ENCODE data around the gene HSPBAP1. TPM values are rescaled to one million over a fixed set of nuclear protein-coding genes. Genes with fewer than 3 reads are reported as not detected.

Gene HSPBAP1
- total and polyA plus RNA-seq, 9 of the 15 experiments (the other 6 are each of a cell fraction or from before 2014, with no cell fraction given), result 2.1 to 4.5 (median 3.4) TPM

DNA sequence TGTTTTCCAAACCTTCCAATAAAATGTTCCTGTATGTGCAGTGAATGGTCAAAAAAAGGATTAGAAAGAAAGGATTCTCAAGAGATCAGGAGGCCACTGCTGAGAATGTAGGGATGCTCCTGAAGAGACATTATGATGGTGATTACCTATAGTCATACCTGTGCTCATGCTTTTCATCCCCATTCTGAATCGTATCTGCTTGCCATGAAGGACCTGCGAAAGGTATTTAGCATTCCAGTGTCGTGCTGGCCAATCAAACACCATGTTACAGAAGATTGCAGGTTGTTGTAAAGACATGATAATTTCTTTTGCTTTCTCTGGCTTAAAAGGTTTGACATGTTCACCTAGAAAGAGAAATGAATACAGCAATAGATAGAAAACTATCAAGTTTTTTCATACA, 16.1 kb downstream of the HSPBAP1 start:
- no peaks in the 10 kb centered on the region for H3K36me3 ChIP-seq (ENCODE audit: control insufficient read depth, insufficient read depth, low read length)
- no peaks in the 10 kb centered on the region for H3K9me3 ChIP-seq (replicated peaks; ENCODE audit: control insufficient read depth, insufficient read depth, low read depth, low read length)
- no peak overlapping the region for H3K4me3 ChIP-seq
- DNase-seq (ENCODE audit: extremely low read depth in 1 of 4, low spot score in 3 of 4) (no peak), ATAC-seq (no peak), FAIRE-seq (no peak)
- no peaks in the 10 kb centered on the region for H3K79me2 ChIP-seq (ENCODE audit: control insufficient read depth, insufficient read depth, low read length)
- H3K4me1 ChIP-seq (replicated peaks in 1 of 2; ENCODE audit: control insufficient read depth in 2 of 2, insufficient read depth in 2 of 2, low read length in 2 of 2), result no peaks in the 10 kb centered on the region
- ChIA-PET POLR2A (no interaction called here), CTCF (ENCODE audit: low intra/inter-chr PET ratio) (no interaction called here)
- no peak overlapping the region for H3K27ac ChIP-seq (ENCODE audit: extremely low read depth, low read depth, low read length)
- H2AFZ ChIP-seq (ENCODE audit: low read depth, low read length), result no peak overlapping the region
- no peaks in the 10 kb centered on the region for H3K9me1 ChIP-seq (ENCODE audit: control insufficient read depth, insufficient read depth, low read length)
- intact Hi-C loops (cut with micrococcal nuclease), result no loop called here
- H3K27me3 ChIP-seq (ENCODE audit: control insufficient read depth in 2 of 2, insufficient read depth in 2 of 2, low read length in 2 of 2), result no peaks in the 10 kb centered on the region
- in situ Hi-C loops (cut with MboI), result no loop called here
- H4K20me1 ChIP-seq (replicated peaks; ENCODE audit: control insufficient read depth, insufficient read depth, low read length), result no peaks in the 10 kb centered on the region
- no CpG with 5 or more reads among the region's 3 CpGs for WGBS (ENCODE audit: insufficient coverage, low coverage, missing lambda C conversion rate)
- BruUV-seq (replicated peaks), result no TSS peak
- no peak overlapping the region for H3K4me2 ChIP-seq (ENCODE audit: insufficient read depth, low read length)
- H3K9ac ChIP-seq (ENCODE audit: insufficient read depth in 1 of 2, low read depth in 2 of 2, low read length in 2 of 2), result no peak overlapping the region
- TF ChIP-seq CC2D1A (IDR thresholded peaks at IDR 0.05), result no peak
- TF ChIP-seq BRCA1 (IDR thresholded peaks at IDR 0.05), result no peak
- TF ChIP-seq BRCA1 (CRISPR knock-in tag; IDR thresholded peaks at IDR 0.05), result no peak
- no peak for TF ChIP-seq SPI1 (IDR thresholded peaks at IDR 0.05; ENCODE audit: borderline replicate concordance, low read depth, low read length)
- TF ChIP-seq, protein P1, sequence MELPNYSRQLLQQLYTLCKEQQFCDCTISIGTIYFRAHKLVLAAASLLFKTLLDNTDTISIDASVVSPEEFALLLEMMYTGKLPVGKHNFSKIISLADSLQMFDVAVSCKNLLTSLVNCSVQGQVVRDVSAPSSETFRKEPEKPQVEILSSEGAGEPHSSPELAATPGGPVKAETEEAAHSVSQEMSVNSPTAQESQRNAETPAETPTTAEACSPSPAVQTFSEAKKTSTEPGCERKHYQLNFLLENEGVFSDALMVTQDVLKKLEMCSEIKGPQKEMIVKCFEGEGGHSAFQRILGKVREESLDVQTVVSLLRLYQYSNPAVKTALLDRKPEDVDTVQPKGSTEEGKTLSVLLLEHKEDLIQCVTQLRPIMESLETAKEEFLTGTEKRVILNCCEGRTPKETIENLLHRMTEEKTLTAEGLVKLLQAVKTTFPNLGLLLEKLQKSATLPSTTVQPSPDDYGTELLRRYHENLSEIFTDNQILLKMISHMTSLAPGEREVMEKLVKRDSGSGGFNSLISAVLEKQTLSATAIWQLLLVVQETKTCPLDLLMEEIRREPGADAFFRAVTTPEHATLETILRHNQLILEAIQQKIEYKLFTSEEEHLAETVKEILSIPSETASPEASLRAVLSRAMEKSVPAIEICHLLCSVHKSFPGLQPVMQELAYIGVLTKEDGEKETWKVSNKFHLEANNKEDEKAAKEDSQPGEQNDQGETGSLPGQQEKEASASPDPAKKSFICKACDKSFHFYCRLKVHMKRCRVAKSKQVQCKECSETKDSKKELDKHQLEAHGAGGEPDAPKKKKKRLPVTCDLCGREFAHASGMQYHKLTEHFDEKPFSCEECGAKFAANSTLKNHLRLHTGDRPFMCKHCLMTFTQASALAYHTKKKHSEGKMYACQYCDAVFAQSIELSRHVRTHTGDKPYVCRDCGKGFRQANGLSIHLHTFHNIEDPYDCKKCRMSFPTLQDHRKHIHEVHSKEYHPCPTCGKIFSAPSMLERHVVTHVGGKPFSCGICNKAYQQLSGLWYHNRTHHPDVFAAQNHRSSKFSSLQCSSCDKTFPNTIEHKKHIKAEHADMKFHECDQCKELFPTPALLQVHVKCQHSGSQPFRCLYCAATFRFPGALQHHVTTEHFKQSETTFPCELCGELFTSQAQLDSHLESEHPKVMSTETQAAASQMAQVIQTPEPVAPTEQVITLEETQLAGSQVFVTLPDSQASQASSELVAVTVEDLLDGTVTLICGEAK (IDR thresholded peaks at IDR 0.05), result no peak
- TF ChIP-seq, protein P1 (CRISPR knock-in tag; IDR thresholded peaks at IDR 0.05), result no peak
- TF ChIP-seq, protein P2, sequence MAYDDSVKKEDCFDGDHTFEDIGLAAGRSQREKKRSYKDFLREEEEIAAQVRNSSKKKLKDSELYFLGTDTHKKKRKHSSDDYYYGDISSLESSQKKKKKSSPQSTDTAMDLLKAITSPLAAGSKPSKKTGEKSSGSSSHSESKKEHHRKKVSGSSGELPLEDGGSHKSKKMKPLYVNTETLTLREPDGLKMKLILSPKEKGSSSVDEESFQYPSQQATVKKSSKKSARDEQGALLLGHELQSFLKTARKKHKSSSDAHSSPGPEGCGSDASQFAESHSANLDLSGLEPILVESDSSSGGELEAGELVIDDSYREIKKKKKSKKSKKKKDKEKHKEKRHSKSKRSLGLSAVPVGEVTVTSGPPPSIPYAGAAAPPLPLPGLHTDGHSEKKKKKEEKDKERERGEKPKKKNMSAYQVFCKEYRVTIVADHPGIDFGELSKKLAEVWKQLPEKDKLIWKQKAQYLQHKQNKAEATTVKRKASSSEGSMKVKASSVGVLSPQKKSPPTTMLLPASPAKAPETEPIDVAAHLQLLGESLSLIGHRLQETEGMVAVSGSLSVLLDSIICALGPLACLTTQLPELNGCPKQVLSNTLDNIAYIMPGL (CRISPR knock-in tag; IDR thresholded peaks at IDR 0.05), result no peak
